D721Med (cell line): ENCODE results near the gene TBC1D4.

Experiments used
- DNase-seq: peaks from one replicate; pipeline ENCODE4 v3.0.0; 2011; ENCODE audit warnings: low spot score; ENCODE audit not compliant: insufficient read length
- FAIRE-seq: peaks from 2 replicates; lab custom pipeline; 2011; peaks lifted over from hg19 to GRCh38; lab: Jason Lieb, UNC
- CTCF ChIP-seq: IDR thresholded peaks from 2 replicates; pipeline ENCODE4 v1.5.1; 2012; ENCODE audit warnings: mild to moderate bottlenecking, control low read depth; ENCODE audit not compliant: insufficient read depth; ENCODE audit errors: missing control alignments

Gene TBC1D4

GRCh38 chr13:75400775-75401174 lies 81.2 kb downstream of the TBC1D4 start:
- DNase-seq (no peak), FAIRE-seq (no peak)
- no peak for TF ChIP-seq CTCF

GRCh38 chr13:75399879-75400217 lies 82.1 kb downstream of the TBC1D4 start:
- DNase-seq (no peak), FAIRE-seq (no peak)
- no peak for TF ChIP-seq CTCF

GRCh38 chr13:75399168-75399878 lies 82.6 kb downstream of the TBC1D4 start:
- DNase-seq (no peak), FAIRE-seq (no peak)
- TF ChIP-seq CTCF: no peak

GRCh38 chr13:75398072-75398471 lies 83.9 kb downstream of the TBC1D4 start:
- no peak for DNase-seq
- no peak for TF ChIP-seq CTCF
- FAIRE-seq: no peak

DNA sequence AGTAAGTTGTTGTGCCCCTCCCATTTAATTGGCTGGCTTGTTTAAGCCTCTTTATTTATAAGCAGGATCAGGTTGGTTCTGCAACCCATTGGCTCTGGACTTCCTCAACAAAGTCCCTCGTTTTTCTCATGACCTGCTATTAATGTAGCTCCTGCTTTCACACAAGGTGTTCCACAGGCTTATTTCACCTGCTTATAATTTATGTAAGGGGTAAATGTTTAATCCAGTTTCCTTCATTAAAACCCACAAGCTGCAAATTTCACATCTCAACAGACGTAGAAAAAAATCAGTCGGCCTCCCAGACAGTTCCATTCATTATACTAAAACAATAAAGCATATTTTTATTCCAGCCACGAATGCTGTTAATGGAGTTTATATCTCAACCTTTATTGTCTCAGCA lies 86.1 kb downstream of the TBC1D4 start:
- no peak for TF ChIP-seq CTCF
- DNase-seq: no peak
- no peak for FAIRE-seq

DNA sequence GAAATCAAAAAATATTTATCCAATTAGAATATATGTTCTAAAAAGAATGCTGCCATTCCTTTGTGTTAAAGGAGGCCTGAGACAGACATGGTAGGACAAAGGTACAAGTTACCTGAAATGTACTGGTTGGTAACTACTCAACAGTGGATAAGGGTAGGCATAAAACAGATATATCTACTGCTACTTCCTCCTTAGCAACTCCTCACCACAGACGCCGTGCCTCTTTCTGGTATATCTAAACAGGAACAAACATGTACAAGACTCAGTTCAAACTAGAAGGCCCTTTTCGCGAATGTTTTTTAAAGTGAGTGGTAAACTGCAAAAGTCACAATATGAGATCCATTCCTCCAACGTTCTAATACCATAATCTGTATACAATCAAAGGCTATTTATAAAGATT lies 86.9 kb downstream of the TBC1D4 start:
- DNase-seq (no peak), FAIRE-seq (no peak)
- no peak for TF ChIP-seq CTCF

DNA sequence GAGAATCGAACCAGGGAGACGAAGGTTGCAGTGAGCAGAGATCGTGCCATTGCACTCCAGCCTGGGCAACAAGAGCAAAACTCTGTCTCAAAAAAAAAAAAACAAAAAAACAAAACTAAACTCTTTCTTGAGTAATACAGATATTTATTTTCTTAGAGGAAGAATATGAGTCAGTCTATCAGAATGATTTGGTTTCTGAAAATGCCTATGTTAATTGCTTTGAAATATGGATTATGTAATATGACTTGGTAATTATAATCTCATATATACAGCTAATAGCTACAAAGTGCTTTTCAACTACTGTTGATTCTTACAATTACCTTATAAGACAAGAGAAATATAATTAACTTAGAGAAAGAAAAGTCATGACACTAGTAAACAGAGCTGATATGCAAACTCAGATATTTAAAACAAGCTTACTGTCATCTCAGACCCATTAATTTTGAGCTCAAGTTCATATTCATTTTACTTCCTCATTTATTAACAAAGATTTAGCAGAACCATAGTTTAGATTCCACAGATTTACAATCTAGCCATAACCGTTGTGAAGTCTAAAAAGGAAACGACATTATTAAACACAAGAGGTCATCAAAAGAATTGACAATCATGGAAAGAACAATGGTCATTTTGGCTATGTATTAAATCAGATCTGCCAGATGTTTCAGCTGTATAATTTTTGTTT lies 88.0 kb downstream of the TBC1D4 start:
- TF ChIP-seq CTCF: no peak
- FAIRE-seq: no peak
- DNase-seq: no peak
